ENCODE results near the gene GLRX5.

DNA sequence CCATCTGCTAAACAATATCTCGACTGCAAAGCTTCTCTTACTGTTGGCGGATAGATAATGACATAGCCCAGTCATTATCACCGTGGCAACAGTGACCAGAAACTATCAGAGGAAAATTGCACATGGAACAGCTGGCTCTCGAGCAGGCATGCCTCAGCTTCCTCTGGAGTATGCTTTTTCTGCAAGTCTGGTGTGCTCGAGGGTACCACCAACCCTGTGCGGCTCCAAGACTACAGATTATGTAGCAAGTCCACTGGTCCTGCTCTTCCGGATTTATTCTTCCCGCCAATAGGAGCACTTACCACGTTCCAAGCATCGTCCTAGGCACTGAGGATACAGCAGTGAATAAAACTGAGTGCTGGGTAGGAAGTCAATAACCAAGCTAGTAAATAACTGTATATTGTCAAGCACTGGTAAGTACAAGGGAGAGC lies 1.4 kb upstream of the GLRX5 start:
- TF ChIP-seq, protein P1, sequence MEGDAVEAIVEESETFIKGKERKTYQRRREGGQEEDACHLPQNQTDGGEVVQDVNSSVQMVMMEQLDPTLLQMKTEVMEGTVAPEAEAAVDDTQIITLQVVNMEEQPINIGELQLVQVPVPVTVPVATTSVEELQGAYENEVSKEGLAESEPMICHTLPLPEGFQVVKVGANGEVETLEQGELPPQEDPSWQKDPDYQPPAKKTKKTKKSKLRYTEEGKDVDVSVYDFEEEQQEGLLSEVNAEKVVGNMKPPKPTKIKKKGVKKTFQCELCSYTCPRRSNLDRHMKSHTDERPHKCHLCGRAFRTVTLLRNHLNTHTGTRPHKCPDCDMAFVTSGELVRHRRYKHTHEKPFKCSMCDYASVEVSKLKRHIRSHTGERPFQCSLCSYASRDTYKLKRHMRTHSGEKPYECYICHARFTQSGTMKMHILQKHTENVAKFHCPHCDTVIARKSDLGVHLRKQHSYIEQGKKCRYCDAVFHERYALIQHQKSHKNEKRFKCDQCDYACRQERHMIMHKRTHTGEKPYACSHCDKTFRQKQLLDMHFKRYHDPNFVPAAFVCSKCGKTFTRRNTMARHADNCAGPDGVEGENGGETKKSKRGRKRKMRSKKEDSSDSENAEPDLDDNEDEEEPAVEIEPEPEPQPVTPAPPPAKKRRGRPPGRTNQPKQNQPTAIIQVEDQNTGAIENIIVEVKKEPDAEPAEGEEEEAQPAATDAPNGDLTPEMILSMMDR (IDR thresholded peaks at IDR 0.05), result no peak
- no peak for TF ChIP-seq POLR2A (IDR thresholded peaks at IDR 0.05)

Data from uterus (tissue), 2 donors.